Caco-2 (cell line): ENCODE results near the gene MUC20. TPM values are rescaled to one million over a fixed set of nuclear protein-coding genes. Genes with fewer than 3 reads are reported as not detected.

Experiments used
- BruUV-seq: library from RNA; stranded (reverse); fragments of 400-500 nt; replicated peaks from 2 replicates; lab custom pipeline; 2021; lab: Mats Ljungman, UMichigan
- CTCF ChIA-PET: fragments of 300-600 bp; sonication (Branson Sonifier 250); formaldehyde crosslinking; loops from one replicate; lab custom pipeline; 2022; ENCODE audit warnings: antibody characterized with exemption; lab: Charles Lee
- POLR2A ChIA-PET: fragments of 300-600 bp; sonication (Branson Sonifier 250); formaldehyde crosslinking; loops from one replicate; lab custom pipeline; 2022; ENCODE audit warnings: antibody characterized with exemption; lab: Charles Lee
- DNase-seq, 2 experiments: peaks; one replicate each; pipeline versions ENCODE4 v3.0.0 to v3.0.0-alpha.2; 2020 to 2022
- H3K27me3 ChIP-seq: replicated peaks from 2 replicates; pipeline ENCODE4 v1.6.0; 2011; ENCODE audit warnings: low read length; ENCODE audit not compliant: control insufficient read depth, insufficient read depth
- H3K36me3 ChIP-seq: 2 replicates; pipeline ENCODE4 v1.5.1; 2011; ENCODE audit warnings: low read length; ENCODE audit not compliant: control insufficient read depth, insufficient read depth
- H3K4me1 ChIP-seq: fragments of 250-450 bp; sonication (Bioruptor Pico); 2 replicates; pipeline ENCODE4 v1.5.1; 2020; ENCODE audit warnings: mild to moderate bottlenecking
- H3K4me3 ChIP-seq: 2 replicates; pipeline ENCODE4 v1.5.1; 2011; ENCODE audit warnings: low read depth, mild to moderate bottlenecking, control low read depth, low read length
- H3K9me3 ChIP-seq: fragments of 250-450 bp; sonication (Bioruptor Pico); 2 replicates; pipeline ENCODE4 v1.5.1; 2020; ENCODE audit warnings: mild to moderate bottlenecking, moderate library complexity
- H3K27ac Mint-ChIP-seq: one replicate; pipeline ENCODE4 v1.8.0; 2022; ENCODE audit warnings: mixed read lengths; ENCODE audit not compliant: unreplicated experiment
- H3K27me3 Mint-ChIP-seq: one replicate; pipeline ENCODE4 v1.8.0; 2022; ENCODE audit warnings: mixed read lengths; ENCODE audit not compliant: insufficient read depth, unreplicated experiment
- H3K36me3 Mint-ChIP-seq: one replicate; pipeline ENCODE4 v1.8.0; 2022; ENCODE audit warnings: mild to moderate bottlenecking, mixed read lengths; ENCODE audit not compliant: insufficient read depth, unreplicated experiment
- H3K4me1 Mint-ChIP-seq: one replicate; pipeline ENCODE4 v1.8.0; 2022; ENCODE audit warnings: low read depth, mixed read lengths; ENCODE audit not compliant: unreplicated experiment
- H3K4me3 Mint-ChIP-seq: one replicate; pipeline ENCODE4 v1.8.0; 2022; ENCODE audit warnings: mild to moderate bottlenecking, moderate library complexity, mixed read lengths; ENCODE audit not compliant: unreplicated experiment
- H3K9me3 Mint-ChIP-seq: one replicate; pipeline ENCODE4 v1.8.0; 2022; ENCODE audit warnings: mixed read lengths; ENCODE audit not compliant: unreplicated experiment
- intact Hi-C: fragments of 100-400 bp; cut with micrococcal nuclease; formaldehyde crosslinking; loops from one replicate; pipeline ENCODE4 v1.10.0; 2022; ENCODE audit not compliant: unreplicated experiment
- total RNA-seq: library from RNA; stranded (reverse); gene quantifications from 2 replicates; pipeline ENCODE4 v1.2.3, GENCODE V29; 2022
- TF ChIP-seq, protein P1 (sequence below), 2 experiments: fragments of 200-600 bp in 1 of 2; IDR thresholded peaks; 1 replicate in 1 of 2; 2 replicates in 1 of 2; pipeline versions ENCODE4 v1.5.1 to v1.8.0; 2011 to 2022; ENCODE audit warnings: antibody characterized with exemption in 1 of 2, control low read depth in 1 of 2, inconsistent platforms in 1 of 2, low read depth in 1 of 2, low read length in 1 of 2, mild to moderate bottlenecking in 1 of 2, moderate library complexity in 1 of 2; ENCODE audit not compliant: insufficient read depth in 1 of 2, severe bottlenecking in 1 of 2, unreplicated experiment in 1 of 2

MUC20 gene
- total RNA-seq, 1 experiment from 2014 or later = 0.88 TPM

- CTCF ChIA-PET = no interaction called here
- POLR2A ChIA-PET = no interaction called here
These were observed 41.4 kb downstream of the MUC20 start for GRCh38 chr3:195762249-195762585.

DNA sequence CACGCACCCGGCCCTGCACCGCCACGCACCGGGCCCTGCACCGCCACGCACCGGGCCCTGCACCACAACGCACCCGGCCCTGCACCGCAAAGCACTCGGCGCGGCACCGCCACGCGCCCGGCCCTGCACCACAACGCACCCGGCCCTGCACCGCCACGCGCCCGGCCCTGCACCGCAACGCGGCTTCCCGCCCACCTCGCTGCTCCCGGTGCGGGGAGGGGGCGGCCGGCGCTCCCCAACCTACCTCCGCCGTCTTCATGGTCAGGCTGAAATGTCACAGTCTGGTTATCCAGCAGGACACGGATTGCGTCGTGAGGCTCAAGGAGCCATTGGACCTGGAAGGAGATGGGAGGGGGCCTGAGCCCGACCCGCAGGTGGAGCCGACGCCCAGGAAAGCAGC lies 41.8 kb downstream of the MUC20 start:
- no TSS peak for BruUV-seq
- H3K4me1 Mint-ChIP-seq = no peaks in the 10 kb centered on the region
- H3K27ac Mint-ChIP-seq = no peak overlapping the region
- Histone ChIP-seq H3K9me3 (no peaks in the 10 kb centered on the region), H3K4me1 (no peaks in the 10 kb centered on the region), H3K4me3 (no peak overlapping the region), H3K36me3 (no peaks in the 10 kb centered on the region), H3K27me3 (no peaks in the 10 kb centered on the region)
- TF ChIP-seq, protein P1, sequence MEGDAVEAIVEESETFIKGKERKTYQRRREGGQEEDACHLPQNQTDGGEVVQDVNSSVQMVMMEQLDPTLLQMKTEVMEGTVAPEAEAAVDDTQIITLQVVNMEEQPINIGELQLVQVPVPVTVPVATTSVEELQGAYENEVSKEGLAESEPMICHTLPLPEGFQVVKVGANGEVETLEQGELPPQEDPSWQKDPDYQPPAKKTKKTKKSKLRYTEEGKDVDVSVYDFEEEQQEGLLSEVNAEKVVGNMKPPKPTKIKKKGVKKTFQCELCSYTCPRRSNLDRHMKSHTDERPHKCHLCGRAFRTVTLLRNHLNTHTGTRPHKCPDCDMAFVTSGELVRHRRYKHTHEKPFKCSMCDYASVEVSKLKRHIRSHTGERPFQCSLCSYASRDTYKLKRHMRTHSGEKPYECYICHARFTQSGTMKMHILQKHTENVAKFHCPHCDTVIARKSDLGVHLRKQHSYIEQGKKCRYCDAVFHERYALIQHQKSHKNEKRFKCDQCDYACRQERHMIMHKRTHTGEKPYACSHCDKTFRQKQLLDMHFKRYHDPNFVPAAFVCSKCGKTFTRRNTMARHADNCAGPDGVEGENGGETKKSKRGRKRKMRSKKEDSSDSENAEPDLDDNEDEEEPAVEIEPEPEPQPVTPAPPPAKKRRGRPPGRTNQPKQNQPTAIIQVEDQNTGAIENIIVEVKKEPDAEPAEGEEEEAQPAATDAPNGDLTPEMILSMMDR (IDR thresholded peaks at IDR 0.05; ENCODE audit: insufficient read depth in 1 of 2, low read depth in 1 of 2, low read length in 1 of 2, severe bottlenecking in 1 of 2, unreplicated experiment in 1 of 2) = no peak
- intact Hi-C loops = no loop called here
- H3K9me3 Mint-ChIP-seq = no peaks in the 10 kb centered on the region
- H3K4me3 Mint-ChIP-seq = no peak overlapping the region
- H3K27me3 Mint-ChIP-seq = peaks cover 7% of the 10 kb centered on the region
- DNase-seq = no peak
- ChIA-PET CTCF (no interaction called here), POLR2A (no interaction called here)
- no peaks in the 10 kb centered on the region for H3K36me3 Mint-ChIP-seq

More at GRCh38 chr3:195762249-195762585, 41.4 kb downstream of the MUC20 start:
- BruUV-seq = no TSS peak
- TF ChIP-seq, protein P1 (IDR thresholded peaks at IDR 0.05; ENCODE audit: insufficient read depth in 1 of 2, low read depth in 1 of 2, low read length in 1 of 2, severe bottlenecking in 1 of 2, unreplicated experiment in 1 of 2) = no peak
- H3K9me3 Mint-ChIP-seq = no peaks in the 10 kb centered on the region
- H3K27ac Mint-ChIP-seq = no peak overlapping the region
- H3K27me3 Mint-ChIP-seq = peaks cover 7% of the 10 kb centered on the region
- intact Hi-C loops = no loop called here
- no peak overlapping the region for H3K4me3 ChIP-seq
- H3K36me3 ChIP-seq = no peaks in the 10 kb centered on the region
- no peaks in the 10 kb centered on the region for H3K36me3 Mint-ChIP-seq
- no peaks in the 10 kb centered on the region for H3K27me3 ChIP-seq
- H3K4me3 Mint-ChIP-seq = no peak overlapping the region
- H3K4me1 Mint-ChIP-seq = peaks cover under 1% of the 10 kb centered on the region
- no peaks in the 10 kb centered on the region for H3K9me3 ChIP-seq
- DNase-seq = no peak
- no peaks in the 10 kb centered on the region for H3K4me1 ChIP-seq

DNA sequence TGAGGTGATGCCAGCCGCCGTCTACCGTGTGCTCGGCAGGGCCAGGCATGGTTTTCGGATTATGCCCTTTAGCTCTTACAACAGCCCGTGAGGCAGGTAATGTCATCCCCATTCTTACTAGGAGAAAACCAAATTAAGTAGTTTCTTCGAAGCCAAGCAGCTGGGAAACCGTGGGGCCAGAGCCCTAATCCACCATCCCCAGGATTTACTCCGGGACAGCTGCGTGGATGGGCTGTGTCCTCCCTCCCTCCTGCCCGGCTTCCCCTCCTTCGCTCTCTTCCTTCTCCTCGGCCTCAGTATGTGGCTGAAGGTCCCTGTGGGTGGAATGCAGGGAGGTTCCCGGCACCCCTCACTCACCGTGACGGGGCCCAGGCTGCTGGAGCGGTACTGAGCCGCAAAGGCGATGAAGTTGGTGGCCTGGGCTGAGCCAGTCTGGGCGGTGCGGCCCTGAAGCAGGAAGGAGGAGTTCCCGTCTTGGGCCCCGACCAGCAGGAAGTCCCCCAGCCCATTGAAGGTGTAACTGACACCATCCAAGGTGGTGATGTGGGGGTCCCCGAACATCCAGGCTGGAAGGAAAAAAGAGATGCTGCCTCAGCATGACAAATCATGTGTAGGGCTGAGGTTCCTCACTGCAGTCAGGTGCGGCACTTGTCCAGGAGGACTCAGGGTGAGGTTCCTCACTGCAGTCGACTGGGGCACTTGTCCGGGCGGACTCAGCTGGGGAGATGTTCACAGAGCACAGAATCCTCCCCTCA lies 42.5 kb downstream of the MUC20 start:
- no peaks in the 10 kb centered on the region for H3K27me3 ChIP-seq
- Mint-ChIP-seq H3K27me3 (peaks cover 7% of the 10 kb centered on the region), H3K27ac (no peak overlapping the region), H3K9me3 (no peaks in the 10 kb centered on the region), H3K4me1 (no peaks in the 10 kb centered on the region), H3K36me3 (no peaks in the 10 kb centered on the region), H3K4me3 (no peak overlapping the region)
- CTCF ChIA-PET = no interaction called here
- DNase-seq = no peak
- no peak overlapping the region for H3K4me3 ChIP-seq
- H3K36me3 ChIP-seq = no peaks in the 10 kb centered on the region
- POLR2A ChIA-PET = no interaction called here
- TF ChIP-seq, protein P1 (IDR thresholded peaks at IDR 0.05; ENCODE audit: insufficient read depth in 1 of 2, low read depth in 1 of 2, low read length in 1 of 2, severe bottlenecking in 1 of 2, unreplicated experiment in 1 of 2) = no peak
- intact Hi-C loops = no loop called here
- H3K4me1 ChIP-seq = no peaks in the 10 kb centered on the region
- H3K9me3 ChIP-seq = no peaks in the 10 kb centered on the region
- no TSS peak for BruUV-seq
